ENCODE results near the gene RPP30. TPM values are rescaled to one million over a fixed set of nuclear protein-coding genes. Genes with fewer than 3 reads are reported as not detected.
A peak's percentile ranks its signal among the peaks of the same experiment; 100 is the strongest.

RPP30 gene
- total and polyA plus RNA-seq, 2 of the 13 experiments (the other 11 are each of a cell fraction or from before 2014, with no cell fraction given): 27.1 to 65.0 TPM

- H4K20me1 ChIP-seq (ENCODE audit: insufficient read depth, low read length): no peaks in the 10 kb centered on the region
- peak within 1 kb of the TSS; percentile 31; the same call in 1 of the 2 replicates for H3K9ac ChIP-seq (ENCODE audit: insufficient read depth, low read depth, low read length)
- CTCF ChIA-PET (ENCODE audit: low intra/inter-chr PET ratio, low total read pairs): no interaction called here
- H3K4me1 ChIP-seq (ENCODE audit: insufficient read depth, low read length): peaks cover 6% of the 10 kb centered on the region; the same call in 1 of the 2 replicates
- intact Hi-C loops (cut with micrococcal nuclease; ENCODE audit: unreplicated experiment) (no loop called here), in situ Hi-C loops (cut with HindIII; ENCODE audit: extremely low pct_ligation_motif_present, low pct_unique_long_range_greater_than_20kb) (no loop called here)
- ATAC-seq (peak; percentile 97), FAIRE-seq (no peak), DNase-seq (ENCODE audit: low spot score) (peak; percentile 16)
- peaks cover 2 to 43% of the 10 kb centered on the region in 2 experiments for H3K27me3 ChIP-seq (ENCODE audit: control insufficient read depth in 1 of 2, insufficient read depth in 2 of 2, low read length in 2 of 2)
- no peak within 1 kb of the TSS for H3K27ac ChIP-seq (ENCODE audit: extremely low read length, insufficient read depth, low read length)
- POLR2A ChIA-PET: no interaction called here
- no peak within 1 kb of the TSS for H2AFZ ChIP-seq (ENCODE audit: low read length)
- peak within 1 kb of the TSS; percentile 85 for H3K4me2 ChIP-seq (ENCODE audit: low read depth, low read length)
- 1% methylated on average over 31 of the region's 104 CpGs for WGBS (ENCODE audit: low lambda C conversion rate)
- BruUV-seq (replicated peaks): no TSS peak
- peak within 1 kb of the TSS; percentile 60 to 76 (median 68) for H3K4me3 ChIP-seq (replicated peaks in 1 of 3; ENCODE audit: insufficient read depth in 1 of 3, low read depth in 2 of 3, low read length in 3 of 3)
- H3K79me2 ChIP-seq (ENCODE audit: insufficient read depth, low read length): no peaks in the 10 kb centered on the region
- no peaks in the 10 kb centered on the region for H3K9me3 ChIP-seq (ENCODE audit: low read length)
- H3K36me3 ChIP-seq (replicated peaks in 1 of 2; ENCODE audit: control insufficient read depth in 1 of 2, insufficient read depth in 2 of 2, low read length in 2 of 2): no peaks in the 10 kb centered on the region
- TF ChIP-seq GABPB1 (CRISPR knock-in tag; IDR thresholded peaks at IDR 0.05): peak; percentile 32; the same call in 1 of the 2 replicates
- no peak for TF ChIP-seq MYC (CRISPR knock-in tag; IDR thresholded peaks at IDR 0.05; ENCODE audit: borderline replicate concordance)
- no peak for TF ChIP-seq ZNF562 (CRISPR knock-in tag; IDR thresholded peaks at IDR 0.05; ENCODE audit: borderline replicate concordance)
- TF ChIP-seq ZNF616 (CRISPR knock-in tag; IDR thresholded peaks at IDR 0.05; ENCODE audit: low read depth): no peak
- no peak for TF ChIP-seq ZC3H13 (CRISPR knock-in tag; IDR thresholded peaks at IDR 0.05)
- no peak; the same call in 1 of the 2 replicates for TF ChIP-seq MAZ (IDR thresholded peaks at IDR 0.05; ENCODE audit: borderline replicate concordance, low read depth, low read length)
- TF ChIP-seq MAZ (CRISPR knock-in tag; IDR thresholded peaks at IDR 0.05; ENCODE audit: low read depth): peak; percentile 80
- TF ChIP-seq MAX (IDR thresholded peaks at IDR 0.05): peak; percentile 34; the same call in 1 of the 2 replicates
- TF ChIP-seq MYPOP (CRISPR knock-in tag; IDR thresholded peaks at IDR 0.05): peak; percentile 66; the same call in 1 of the 2 replicates
- peak; percentile 56; the same call in 1 of the 2 replicates for TF ChIP-seq ZNF687 (CRISPR knock-in tag; IDR thresholded peaks at IDR 0.05)
- TF ChIP-seq CTCF (CRISPR knock-in tag; IDR thresholded peaks at IDR 0.05): peak; percentile 63; the same call in 1 of the 2 replicates
- TF ChIP-seq DR1 (CRISPR knock-in tag; IDR thresholded peaks at IDR 0.05): no peak
- peak; percentile 44; the same call in 1 of the 2 replicates for TF ChIP-seq PAX8 (CRISPR knock-in tag; IDR thresholded peaks at IDR 0.05; ENCODE audit: borderline replicate concordance)
- no peak for TF ChIP-seq SNAI1 (CRISPR knock-in tag; IDR thresholded peaks at IDR 0.05; ENCODE audit: borderline replicate concordance)
- TF ChIP-seq RAD21 (CRISPR knock-in tag; IDR thresholded peaks at IDR 0.05): peak; percentile 10; the same call in 1 of the 2 replicates
- TF ChIP-seq BORCS8-MEF2B (CRISPR knock-in tag; IDR thresholded peaks at IDR 0.05): no peak
Observed at GRCh38 chr10:90857635-90858460, 13.9 kb upstream of the RPP30 start, which contains the start of gene HTR7. TSS of gene HTR7 (minus strand) at chr10:90858039. CDS start at chr10:90857671, 368 bp downstream.

Data from HepG2 (cell line).